H1 (cell line): ENCODE measurements around the gene MEF2D. TPM values are rescaled to one million over a fixed set of nuclear protein-coding genes. Genes with fewer than 3 reads are reported as not detected.

ENCODE experiments used
- CTCF ChIA-PET: fragments of 300-600 bp; sonication (Branson Sonifier 250); formaldehyde crosslinking; loops from one replicate; lab custom pipeline; 2021; ENCODE audit not compliant: partially characterized antibody; lab: Charles Lee
- POLR2A ChIA-PET: fragments of 300-600 bp; sonication (Branson Sonifier 250); formaldehyde crosslinking; loops from one replicate; lab custom pipeline; 2021; ENCODE audit warnings: inconsistent platforms; ENCODE audit not compliant: partially characterized antibody; lab: Charles Lee
- DNase-seq, 2 experiments: peaks; one replicate each; pipeline versions ENCODE4 v3.0.0 to v3.0.0-alpha.2; 2010 to 2022; ENCODE audit warnings: low spot score in 2 of 2, low read depth in 1 of 2, mixed read lengths in 1 of 2
- FAIRE-seq: peaks from 2 replicates; lab custom pipeline; 2011; peaks lifted over from hg19 to GRCh38; lab: Jason Lieb, UNC
- H2AFZ ChIP-seq: 2 replicates; pipeline ENCODE4 v1.8.1; 2012; ENCODE audit warnings: low read length, inconsistent platforms
- H2AK5ac ChIP-seq: 2 replicates; pipeline ENCODE4 v1.6.1; 2013; ENCODE audit warnings: low read depth, low read length
- H2BK120ac ChIP-seq: replicated peaks from 2 replicates; pipeline ENCODE3; 2013; ENCODE audit warnings: low read depth, low read length, inconsistent platforms
- H2BK12ac ChIP-seq: 2 replicates; pipeline ENCODE4 v1.6.1; 2013; ENCODE audit warnings: low read depth, low read length
- H2BK15ac ChIP-seq: 2 replicates; pipeline ENCODE4 v1.6.1; 2013; ENCODE audit warnings: low read length
- H2BK20ac ChIP-seq: 2 replicates; pipeline ENCODE4 v1.6.1; 2013; ENCODE audit warnings: low read length
- H2BK5ac ChIP-seq: 2 replicates; pipeline ENCODE4 v1.6.1; 2013; ENCODE audit warnings: low read depth, low read length
- H3K14ac ChIP-seq: 2 replicates; pipeline ENCODE4 v1.6.1; 2013; ENCODE audit warnings: inconsistent platforms; ENCODE audit not compliant: insufficient read length
- H3K18ac ChIP-seq: 2 replicates; pipeline ENCODE4 v1.6.1; 2013; ENCODE audit warnings: low read length; ENCODE audit errors: extremely low read depth
- H3K23ac ChIP-seq: 2 replicates; pipeline ENCODE4 v1.6.1; 2013; ENCODE audit warnings: inconsistent platforms; ENCODE audit not compliant: insufficient read length
- H3K23me2 ChIP-seq: 2 replicates; pipeline ENCODE4 v1.6.1; 2013; ENCODE audit warnings: low read depth, low read length
- H3K27ac ChIP-seq: 2 replicates; pipeline ENCODE4 v1.6.1; 2011; ENCODE audit warnings: low read depth, low read length, inconsistent platforms
- H3K27me3 ChIP-seq, 4 experiments: replicated peaks in 1 of 4; 1 replicate in 1 of 4; 2 replicates in 3 of 4; pipeline versions ENCODE4 v1.6.1 to v1.8.1; 2011 to 2013; ENCODE audit warnings: low read length in 3 of 4, mild to moderate bottlenecking in 3 of 4, inconsistent platforms in 2 of 4, mixed read lengths in 2 of 4, moderate library complexity in 1 of 4; ENCODE audit not compliant: control insufficient read depth in 3 of 4, insufficient read depth in 3 of 4; ENCODE audit errors: extremely low read depth in 1 of 4
- H3K36me3 ChIP-seq, 4 experiments: 2 replicates each; pipeline versions ENCODE4 v1.6.1 to v1.8.1; 2011 to 2013; ENCODE audit warnings: mild to moderate bottlenecking in 4 of 4, low read length in 3 of 4, moderate library complexity in 2 of 4, control low read depth in 1 of 4, inconsistent platforms in 1 of 4; ENCODE audit not compliant: insufficient read depth in 4 of 4, control insufficient read depth in 2 of 4
- H3K4ac ChIP-seq: replicated peaks from 2 replicates; pipeline ENCODE3; 2013; ENCODE audit warnings: low read length, low read depth, mixed read lengths, inconsistent platforms; ENCODE audit not compliant: insufficient read length
- H3K4me1 ChIP-seq, 4 experiments: replicated peaks in 1 of 4; 1 replicate in 1 of 4; 2 replicates in 3 of 4; pipeline versions ENCODE4 v1.6.1 to v1.8.1; 2011 to 2013; ENCODE audit warnings: low read length in 3 of 4, inconsistent platforms in 2 of 4, mixed read lengths in 1 of 4; ENCODE audit not compliant: insufficient read depth in 4 of 4, control insufficient read depth in 3 of 4
- H3K4me2 ChIP-seq, 2 experiments: 2 replicates each; pipeline versions ENCODE4 v1.6.1 to v1.8.1; 2011 to 2013; ENCODE audit warnings: low read depth in 2 of 2, low read length in 2 of 2, control low read depth in 1 of 2, inconsistent platforms in 1 of 2, mild to moderate bottlenecking in 1 of 2; ENCODE audit not compliant: insufficient read depth in 1 of 2
- H3K4me3 ChIP-seq, 4 experiments: fragments of 200-600, 300-600 bp in 1 of 4; sonication (generic), shearing (Covaris generic), sonication (Bioruptor Twin) in 1 of 4; 2 replicates each; pipeline versions ENCODE4 v1.5.1 to v1.8.1; 2011 to 2016; ENCODE audit warnings: low read length in 4 of 4, low read depth in 3 of 4, control low read depth in 2 of 4, inconsistent platforms in 2 of 4, mild to moderate bottlenecking in 2 of 4, mixed read lengths in 1 of 4, moderate library complexity in 1 of 4; ENCODE audit not compliant: insufficient read depth in 2 of 4; ENCODE audit errors: extremely low read depth in 1 of 4
- H3K56ac ChIP-seq: replicated peaks from 2 replicates; pipeline ENCODE3; 2013; ENCODE audit warnings: low read depth, mild to moderate bottlenecking, mixed read lengths, low read length, inconsistent platforms; ENCODE audit not compliant: insufficient read length
- H3K79me1 ChIP-seq: 2 replicates; pipeline ENCODE4 v1.6.1; 2013; ENCODE audit warnings: low read depth, low read length, control low read depth
- H3K79me2 ChIP-seq, 2 experiments: 2 replicates each; pipeline versions ENCODE4 v1.6.1 to v1.8.1; 2012 to 2013; ENCODE audit warnings: low read length in 2 of 2, mild to moderate bottlenecking in 2 of 2, inconsistent platforms in 1 of 2; ENCODE audit not compliant: insufficient read depth in 2 of 2, control insufficient read depth in 1 of 2
- H3K9ac ChIP-seq, 4 experiments: replicated peaks in 1 of 4; 1 replicate in 1 of 4; 2 replicates in 3 of 4; pipeline versions ENCODE4 v1.6.1 to v1.8.1; 2011 to 2013; ENCODE audit warnings: low read depth in 3 of 4, low read length in 3 of 4, control low read depth in 2 of 4, mild to moderate bottlenecking in 2 of 4, moderate library complexity in 2 of 4, inconsistent platforms in 1 of 4; ENCODE audit errors: extremely low read depth in 1 of 4
- H3K9me3 ChIP-seq, 2 experiments: 2 replicates each; pipeline versions ENCODE4 v1.6.1 to v1.8.1; 2012 to 2013; ENCODE audit warnings: mild to moderate bottlenecking in 2 of 2, moderate library complexity in 2 of 2, control low read depth in 1 of 2, inconsistent platforms in 1 of 2, low read depth in 1 of 2, low read length in 1 of 2, mixed read lengths in 1 of 2; ENCODE audit not compliant: insufficient read depth in 2 of 2
- H4K20me1 ChIP-seq, 2 experiments: replicated peaks in 1 of 2; 2 replicates each; pipeline versions ENCODE3 to v1.8.1; 2011 to 2013; ENCODE audit warnings: inconsistent platforms in 2 of 2, low read length in 2 of 2, mild to moderate bottlenecking in 1 of 2; ENCODE audit not compliant: insufficient read depth in 2 of 2, control insufficient read depth in 1 of 2
- H4K5ac ChIP-seq: 2 replicates; pipeline ENCODE4 v1.6.1; 2013; ENCODE audit warnings: low read length, low read depth, mixed read lengths, inconsistent platforms; ENCODE audit not compliant: insufficient read length
- H4K8ac ChIP-seq: 2 replicates; pipeline ENCODE4 v1.8.0; 2013; ENCODE audit warnings: mild to moderate bottlenecking, moderate library complexity, low read length, inconsistent platforms; ENCODE audit not compliant: insufficient read depth; ENCODE audit errors: extremely low read depth
- H4K91ac ChIP-seq: replicated peaks from 2 replicates; pipeline ENCODE3; 2013; ENCODE audit warnings: low read length, mixed read lengths, inconsistent platforms; ENCODE audit not compliant: insufficient read length
- CHD2 ChIP-seq: IDR thresholded peaks from 2 replicates; pipeline ENCODE4 v1.6.1; 2012; ENCODE audit warnings: low read length, improper control_type of control experiment
- EZH2 ChIP-seq: fragments of 200-600 bp; sonication (generic); IDR thresholded peaks from 2 replicates; pipeline ENCODE4 v1.7.1; 2012; ENCODE audit warnings: low read depth, mild to moderate bottlenecking, moderate library complexity, low read length, inconsistent platforms; ENCODE audit not compliant: severe bottlenecking
- JUN ChIP-seq: IDR thresholded peaks from 2 replicates; pipeline ENCODE4 v1.6.1; 2011; ENCODE audit warnings: low read depth, mild to moderate bottlenecking, improper control_type of control experiment, low read length
- POU5F1 ChIP-seq: IDR thresholded peaks from 2 replicates; pipeline ENCODE4 v1.6.1; 2011; ENCODE audit warnings: low read depth, mild to moderate bottlenecking, low read length, moderate library complexity
- RBBP5 ChIP-seq: IDR thresholded peaks from 2 replicates; pipeline ENCODE4 v1.7.1; 2012; ENCODE audit warnings: low read depth, mild to moderate bottlenecking, inconsistent platforms, low read length, moderate library complexity, borderline replicate concordance
- RFX5 ChIP-seq: IDR thresholded peaks from 2 replicates; pipeline ENCODE4 v1.6.1; 2011; ENCODE audit warnings: low read depth, low read length, improper control_type of control experiment, borderline replicate concordance
- RNF2 ChIP-seq: fragments of 200-900, 300-1000 bp; sonication (generic); IDR thresholded peaks from 2 replicates; pipeline ENCODE4 v1.7.1; 2016; ENCODE audit warnings: borderline replicate concordance, low read depth, mild to moderate bottlenecking, antibody characterized with exemption, low read length; ENCODE audit not compliant: poor library complexity, severe bottlenecking; ENCODE audit errors: missing control alignments
- ZNF274 ChIP-seq: IDR thresholded peaks from 2 replicates; pipeline ENCODE4 v1.7.0; 2012; ENCODE audit warnings: low read length, borderline replicate concordance; ENCODE audit errors: extremely low read depth
- WGBS, 2 experiments: shearing (Covaris generic) in 1 of 2; methylation state at CpG; one replicate each; pipeline versions ENCODE4 v1.1.6 to v1.1.7; 2013 to 2015; ENCODE audit warnings: low lambda C conversion rate in 2 of 2, mixed read lengths in 2 of 2, inconsistent platforms in 1 of 2, low coverage in 1 of 2, missing lambda C conversion rate in 1 of 2; ENCODE audit not compliant: insufficient replicate concordance in 2 of 2, insufficient coverage in 1 of 2, insufficient read length in 1 of 2; ENCODE audit errors: extremely low coverage in 1 of 2, missing lambda C conversion rate in 1 of 2; 5-methylcytosine and 5-hydroxymethylcytosine counted together
- polyA plus RNA-seq, 7 experiments: library from polyadenylated mRNA; depleted of rRNA in 3 of 7; stranded (reverse) in 5 of 7; unstranded in 2 of 7; fragments of >200 nt in 5 of 7; fragments of 200-250 nt in 2 of 7; gene quantifications; 1 replicate in 5 of 7; 2 replicates in 1 of 7; 4 replicates in 1 of 7; pipeline versions ENCODE4 v1.2.1 to v1.2.3, GENCODE V29; 2011 to 2013; ENCODE audit warnings: missing spikeins in 2 of 7, mixed read lengths in 2 of 7
- total RNA-seq: library from RNA; stranded (reverse); fragmentation: NEBNext Ultra II Directional; extraction: Animal tissue kit (Norgen Biotek cat#: 25700); gene quantifications from 2 replicates; pipeline ENCODE4 v1.2.1, GENCODE V29; 2021
- TF ChIP-seq, protein P1 (sequence below), 3 experiments: IDR thresholded peaks; 1 replicate in 2 of 3; 2 replicates in 1 of 3; pipeline versions ENCODE4 v1.5.1 to v1.6.1; 2011; ENCODE audit warnings: low read length in 3 of 3, mild to moderate bottlenecking in 3 of 3, inconsistent platforms in 2 of 3, low read depth in 1 of 3, moderate library complexity in 1 of 3; ENCODE audit not compliant: insufficient read depth in 1 of 3; ENCODE audit errors: control extremely low read depth in 1 of 3

MEF2D gene
- total and polyA plus RNA-seq, 2 of the 8 experiments (the other 6 are each of a cell fraction or from before 2014, with no cell fraction given): 17.3 to 20.3 TPM

DNA sequence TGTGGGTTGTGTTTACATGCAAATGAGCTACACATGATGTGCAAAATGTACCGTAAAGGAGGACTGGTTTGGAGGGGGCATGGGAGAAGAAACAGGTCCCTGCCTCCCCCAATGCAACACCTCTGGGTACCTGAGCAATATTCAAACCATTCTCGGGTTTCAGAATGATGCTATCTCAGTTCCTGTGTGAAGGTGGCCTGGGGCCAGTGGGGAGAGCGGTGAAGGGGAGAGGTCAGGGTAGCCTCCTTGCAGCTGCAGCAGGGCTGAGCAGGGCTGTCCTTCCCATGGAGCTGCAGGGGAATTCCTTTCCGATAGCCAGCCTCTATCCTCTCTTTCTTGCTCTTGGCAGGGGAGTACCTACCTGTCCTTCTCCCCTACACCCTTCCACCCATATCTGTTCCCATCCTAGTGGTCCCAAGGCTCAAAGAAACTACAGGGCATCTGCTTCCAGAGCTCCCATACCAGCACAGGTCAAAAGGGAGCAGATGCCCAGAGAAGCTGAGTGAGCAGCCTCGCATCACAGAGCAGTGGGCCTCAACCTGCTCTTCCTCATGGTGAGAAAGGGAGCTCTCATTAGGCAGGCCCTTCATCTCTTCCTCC lies 11.9 kb downstream of the MEF2D start:
- Histone ChIP-seq H3K23ac (no peak overlapping the region), H4K91ac (no peak overlapping the region), H3K4me1 (peaks cover 9 to 42% (median 27%) of the 10 kb centered on the region in 4 experiments), H2BK5ac (no peak overlapping the region), H2AFZ (no peak overlapping the region), H3K4me3 (no peak overlapping the region), H3K27ac (no peak overlapping the region), H3K79me2 (peaks cover 0 to 71% of the 10 kb centered on the region in 2 experiments; a peak in 2 of 4 replicates), H2BK20ac (no peak overlapping the region), H3K9ac (no peak overlapping the region), H3K4ac (no peak overlapping the region), H3K36me3 (no peaks in the 10 kb centered on the region), H2AK5ac (no peak overlapping the region), H3K14ac (no peak overlapping the region), H4K20me1 (peaks cover 3 to 19% of the 10 kb centered on the region in 2 experiments), H3K79me1 (peaks cover 20% of the 10 kb centered on the region), H3K23me2 (no peaks in the 10 kb centered on the region; the same call in 1 of the 2 replicates), H4K8ac (no peak overlapping the region), H4K5ac (no peak overlapping the region), H3K27me3 (no peaks in the 10 kb centered on the region), H2BK15ac (no peak overlapping the region; the same call in 1 of the 2 replicates), H3K56ac (no peak overlapping the region), H2BK12ac (peak overlapping the region; percentile 5; the same call in 1 of the 2 replicates), H2BK120ac (no peak overlapping the region), H3K4me2 (peak overlapping the region; percentile 69 to 79; a peak in 2 of 4 replicates), H3K9me3 (no peaks in the 10 kb centered on the region), H3K18ac (no peak overlapping the region)
- 83% methylated on average over 5 of the region's 5 CpGs; no CpG with 5 or more reads in 1 of the 2 experiments for WGBS, 2 experiments
- POLR2A ChIA-PET: interaction anchor here (1.0 to 16.1 kb wide), 6 partner anchors 8 to 105 kb away, joined by 3 to 166 read pairs (median 6); partner anchors contain the start of genes MEF2D and NAXE
- FAIRE-seq (no peak), DNase-seq (no peak)
- CTCF ChIA-PET: interaction anchor here (0.5 to 17.4 kb wide), 11 partner anchors 6 to 104 kb away, joined by 3 to 236 read pairs (median 4); partner anchors contain the start of gene MEF2D
- TF ChIP-seq JUN (no peak), RFX5 (no peak), CHD2 (no peak), ZNF274 (no peak), RNF2 (no peak), POU5F1 (no peak), RBBP5 (no peak), EZH2 (no peak)
- TF ChIP-seq, protein P1, sequence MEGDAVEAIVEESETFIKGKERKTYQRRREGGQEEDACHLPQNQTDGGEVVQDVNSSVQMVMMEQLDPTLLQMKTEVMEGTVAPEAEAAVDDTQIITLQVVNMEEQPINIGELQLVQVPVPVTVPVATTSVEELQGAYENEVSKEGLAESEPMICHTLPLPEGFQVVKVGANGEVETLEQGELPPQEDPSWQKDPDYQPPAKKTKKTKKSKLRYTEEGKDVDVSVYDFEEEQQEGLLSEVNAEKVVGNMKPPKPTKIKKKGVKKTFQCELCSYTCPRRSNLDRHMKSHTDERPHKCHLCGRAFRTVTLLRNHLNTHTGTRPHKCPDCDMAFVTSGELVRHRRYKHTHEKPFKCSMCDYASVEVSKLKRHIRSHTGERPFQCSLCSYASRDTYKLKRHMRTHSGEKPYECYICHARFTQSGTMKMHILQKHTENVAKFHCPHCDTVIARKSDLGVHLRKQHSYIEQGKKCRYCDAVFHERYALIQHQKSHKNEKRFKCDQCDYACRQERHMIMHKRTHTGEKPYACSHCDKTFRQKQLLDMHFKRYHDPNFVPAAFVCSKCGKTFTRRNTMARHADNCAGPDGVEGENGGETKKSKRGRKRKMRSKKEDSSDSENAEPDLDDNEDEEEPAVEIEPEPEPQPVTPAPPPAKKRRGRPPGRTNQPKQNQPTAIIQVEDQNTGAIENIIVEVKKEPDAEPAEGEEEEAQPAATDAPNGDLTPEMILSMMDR (IDR thresholded peaks at IDR 0.05; ENCODE audit: control extremely low read depth in 1 of 3, insufficient read depth in 1 of 3, low read depth in 1 of 3, low read length in 3 of 3): no peak
